HG03108 (cell line): ENCODE data around the gene STAT5B.
"Not testable (repeated sequence)": the region's sequence is repeated elsewhere in the genome, so short reads cannot be mapped to it uniquely, and the experiment has no call there.

Experiments used
- ATAC-seq: cut with Tn5 transposase; IDR thresholded peaks from one replicate; pipeline ENCODE4 v1.9.1; 2021; ENCODE audit warnings: moderate library complexity; ENCODE audit not compliant: unreplicated experiment

Gene STAT5B

GRCh38 chr17:42241871-42242270 is 34.3 kb downstream of the STAT5B start:
- ATAC-seq = no peak

DNA sequence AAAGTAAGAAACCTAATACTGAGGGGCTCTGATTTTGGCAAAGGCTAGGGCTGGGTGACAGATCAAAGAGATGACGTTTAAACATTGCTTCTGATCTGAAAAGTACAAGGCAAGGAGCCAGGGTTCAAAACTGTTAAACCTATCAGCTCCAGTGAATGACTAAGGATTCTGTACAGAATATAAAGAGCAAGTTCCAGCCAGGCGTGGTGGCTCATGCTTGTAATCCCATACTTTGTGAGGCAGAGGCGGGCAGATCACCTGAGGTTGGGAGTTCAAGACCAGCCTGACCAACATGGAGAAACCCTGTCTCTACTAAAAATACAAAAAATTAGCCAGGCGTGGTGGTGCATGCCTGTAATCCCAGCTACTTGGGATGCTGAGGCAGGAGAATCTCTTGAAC is 35.3 kb downstream of the STAT5B start:
- ATAC-seq = not testable (repeated sequence)

- ATAC-seq = no peak
Measured at GRCh38 chr17:42240201-42240600, 36.0 kb downstream of the STAT5B start.

DNA sequence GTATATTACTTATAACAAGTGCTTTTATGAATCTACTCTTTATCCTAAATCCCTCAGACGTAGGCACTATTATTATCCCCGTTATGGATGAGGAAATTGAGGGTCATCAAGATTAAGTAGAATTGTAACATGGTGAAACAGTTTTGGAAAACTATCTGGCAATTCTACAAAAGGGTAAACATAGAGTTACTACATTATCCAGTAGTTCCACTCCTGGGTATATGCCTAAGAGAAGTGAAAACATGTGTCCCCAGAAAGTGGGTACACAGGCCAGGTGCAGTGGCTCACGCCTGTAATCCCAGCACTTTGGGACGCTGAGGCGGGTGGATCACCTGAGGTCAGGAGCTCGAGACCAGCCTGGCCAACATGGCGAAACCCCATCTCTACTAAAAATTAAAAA is 36.6 kb downstream of the STAT5B start:
- ATAC-seq = not testable (repeated sequence)

DNA sequence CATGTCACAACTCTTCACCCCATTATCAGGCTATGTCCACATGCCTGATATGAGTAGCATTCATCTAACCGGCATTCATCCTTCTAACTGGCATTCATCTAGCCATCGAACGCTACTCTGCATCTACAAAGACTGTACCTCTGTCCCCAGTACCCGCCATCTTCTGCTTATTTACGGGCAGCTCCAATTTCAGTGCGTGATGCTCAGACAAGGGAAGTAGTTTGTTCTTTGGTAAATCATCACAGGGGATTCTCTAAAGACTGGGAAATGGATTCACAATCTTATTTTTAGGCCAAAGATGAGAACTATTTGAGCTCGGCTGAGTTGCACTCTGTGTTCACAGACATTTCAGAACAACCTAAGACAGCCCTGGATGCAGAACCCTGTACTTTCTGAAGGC is 39.4 kb downstream of the STAT5B start:
- no peak for ATAC-seq

DNA sequence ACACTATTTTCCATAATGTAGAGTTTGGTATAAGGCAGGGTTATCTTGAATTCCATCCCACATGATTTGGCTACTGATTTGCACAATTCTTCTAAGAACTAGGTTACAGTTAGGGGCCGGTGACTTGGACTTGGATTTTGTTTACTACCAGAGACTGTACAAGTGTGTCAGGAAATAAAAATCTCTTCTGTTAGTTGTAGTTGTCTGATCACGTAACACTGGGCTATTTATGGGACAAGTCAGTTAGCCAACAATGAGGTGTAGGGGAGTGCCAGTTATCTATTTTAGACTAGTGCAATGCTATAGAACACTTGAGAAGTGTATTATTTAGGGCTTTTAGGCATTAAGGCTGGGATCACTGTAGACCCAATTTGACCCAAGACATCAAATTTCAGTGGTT is 42.2 kb downstream of the STAT5B start:
- no peak for ATAC-seq

DNA sequence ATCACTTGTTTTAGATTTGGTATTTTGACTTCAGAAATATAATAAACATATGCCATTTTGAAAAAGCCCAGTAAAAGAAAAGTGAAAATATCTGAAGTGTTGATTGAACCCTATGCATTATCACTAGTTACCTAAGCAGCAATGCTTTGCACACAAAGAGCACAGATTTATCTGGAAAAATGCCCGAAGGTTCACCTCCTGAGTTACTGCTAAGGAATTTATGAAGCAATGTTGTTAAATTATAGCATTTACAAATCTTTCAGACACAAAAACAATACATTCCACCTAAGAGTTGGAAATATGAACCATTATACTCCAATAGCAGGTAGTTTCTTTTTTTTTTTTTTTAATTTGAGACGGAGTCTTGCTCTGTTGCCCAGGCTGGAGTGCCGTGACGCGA is 43.0 kb downstream of the STAT5B start:
- ATAC-seq = no peak

DNA sequence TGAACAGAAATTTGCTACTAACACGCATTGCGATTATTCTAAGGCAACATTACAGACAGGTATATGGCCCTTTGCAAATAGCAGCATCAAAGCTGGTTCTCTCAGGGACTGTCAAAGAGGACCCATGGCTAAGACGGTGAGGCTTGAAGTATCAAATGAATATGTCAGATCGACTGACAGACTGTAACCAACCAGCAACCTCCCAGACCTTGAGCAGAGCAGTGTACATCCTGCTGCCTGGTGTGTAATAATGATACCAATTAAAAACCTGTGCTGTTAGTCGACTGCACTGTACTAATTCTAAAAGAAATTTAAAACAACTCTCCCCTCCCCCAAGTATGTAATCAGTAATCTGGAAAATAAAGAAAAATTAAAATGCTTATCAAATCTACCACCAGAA is 46.0 kb downstream of the STAT5B start:
- no peak for ATAC-seq

GRCh38 chr17:42227849-42228700 is 48.1 kb downstream of the STAT5B start:
- no peak for ATAC-seq

GRCh38 chr17:42225646-42226045 is 50.5 kb downstream of the STAT5B start:
- no peak for ATAC-seq

DNA sequence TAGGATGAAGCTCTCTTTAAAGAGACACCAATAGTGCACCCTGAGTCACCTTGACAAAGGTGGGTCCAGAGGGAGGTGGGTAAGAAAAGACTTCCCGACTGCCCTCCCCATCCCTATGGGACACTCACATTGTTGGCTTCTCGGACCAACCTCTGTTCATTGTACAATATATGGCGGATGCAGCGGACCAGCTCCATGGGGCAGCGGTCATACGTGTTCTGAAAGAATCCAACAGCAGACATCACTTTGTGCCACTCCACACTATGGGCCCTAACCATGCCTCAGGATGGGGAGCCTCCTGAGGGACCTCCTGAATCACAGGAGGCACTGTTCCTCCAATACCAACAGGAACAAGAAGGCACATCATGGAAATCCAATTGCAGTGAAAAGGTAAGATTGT is 51.5 kb downstream of the STAT5B start:
- no peak for ATAC-seq

- no peak for ATAC-seq
Measured at GRCh38 chr17:42221886-42222745, 54.1 kb downstream of the STAT5B start.

GRCh38 chr17:42219280-42219679 is 56.9 kb downstream of the STAT5B start:
- not testable (repeated sequence) for ATAC-seq

- ATAC-seq = no peak
Measured at GRCh38 chr17:42214156-42214555, 62.0 kb downstream of the STAT5B start.

- ATAC-seq = no peak
Measured at GRCh38 chr17:42212382-42212781, 63.8 kb downstream of the STAT5B start.

- not testable (repeated sequence) for ATAC-seq
Measured at GRCh38 chr17:42211921-42212341, 64.3 kb downstream of the STAT5B start.

DNA sequence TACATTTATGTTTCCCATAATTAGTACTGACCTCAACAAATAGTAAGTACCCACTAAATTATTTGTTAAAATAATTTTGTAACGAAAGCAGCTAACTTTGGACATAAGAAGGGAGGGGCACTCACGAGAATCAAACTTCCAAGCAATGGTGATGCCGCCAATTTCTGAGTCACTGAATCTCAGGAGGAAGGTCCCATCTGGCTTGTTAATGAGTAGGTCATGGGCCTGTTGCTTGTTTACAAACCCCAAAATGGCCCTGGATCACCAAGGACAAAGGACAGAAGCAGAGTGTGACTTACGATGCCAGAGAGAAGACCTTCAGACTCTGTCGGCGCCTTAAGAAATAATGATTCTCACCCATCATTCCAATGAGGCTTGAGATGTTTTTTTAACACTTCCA is 66.1 kb downstream of the STAT5B start:
- no peak for ATAC-seq

DNA sequence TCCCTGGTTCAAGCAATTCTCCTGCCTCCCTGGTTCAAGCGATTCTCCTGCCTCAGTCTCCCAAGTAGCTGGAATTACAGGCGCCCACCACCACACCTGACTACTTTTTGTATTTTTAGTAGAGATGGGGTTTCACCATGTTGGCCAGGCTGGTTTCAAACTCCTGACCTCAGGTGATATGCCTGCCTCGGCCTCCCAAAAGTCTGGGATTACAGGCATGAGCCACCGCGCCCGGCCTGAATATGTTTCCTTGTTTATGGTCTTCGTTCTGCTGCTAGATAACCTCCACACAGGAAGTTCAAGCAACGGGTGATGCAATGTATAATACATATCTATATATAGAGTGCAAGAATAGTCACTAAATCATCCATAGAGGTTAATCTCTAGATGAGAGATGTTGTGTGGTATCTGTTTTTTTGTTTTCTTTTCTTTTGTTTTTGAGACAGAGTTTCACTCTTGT is 70.0 kb downstream of the STAT5B start:
- not testable (repeated sequence) for ATAC-seq

DNA sequence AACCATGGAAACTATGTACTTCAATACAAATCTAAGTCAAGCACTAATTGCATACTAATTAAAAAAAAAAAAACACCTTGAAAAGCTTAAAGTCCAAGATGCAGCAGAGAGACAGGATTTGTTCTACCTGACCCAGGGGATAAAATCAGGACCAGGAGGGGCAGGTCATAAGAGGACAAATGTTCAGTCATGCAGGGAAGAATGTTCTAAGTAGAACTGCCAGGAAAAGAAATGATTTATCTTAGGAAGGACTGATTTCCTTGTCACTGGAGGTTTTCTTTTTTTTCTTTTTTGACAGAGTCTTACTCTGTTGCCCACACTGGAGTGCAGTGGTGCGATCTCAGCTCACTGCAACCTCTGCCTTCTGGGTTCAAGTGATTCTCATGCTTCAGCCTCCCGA is 72.8 kb downstream of the STAT5B start:
- ATAC-seq = no peak

- no peak for ATAC-seq
Measured at GRCh38 chr17:42202696-42203095, 73.5 kb downstream of the STAT5B start.

DNA sequence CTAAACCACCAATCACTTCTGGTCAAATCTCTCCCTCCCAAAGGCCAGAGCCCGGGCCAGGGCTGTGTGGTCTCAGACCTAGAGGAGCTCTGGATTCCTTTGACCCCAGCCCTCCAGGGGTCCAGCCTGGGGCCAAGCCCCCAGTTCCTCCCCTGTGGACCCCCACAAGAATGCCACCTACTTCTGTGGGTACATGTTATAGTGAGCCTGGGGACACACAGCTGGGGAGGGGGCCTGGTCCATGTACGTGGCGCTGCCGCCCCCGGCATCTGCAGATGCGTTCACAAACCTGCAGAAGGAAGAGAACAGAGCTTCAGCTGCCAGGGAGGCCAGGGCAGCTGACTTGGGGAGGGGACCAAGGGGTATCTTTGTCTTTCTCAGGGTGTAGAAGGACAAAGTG is 74.0 kb downstream of the STAT5B start:
- ATAC-seq = no peak

- no peak for ATAC-seq
Measured at GRCh38 chr17:42201458-42201772, 74.8 kb downstream of the STAT5B start.
